C1 segment of cervical spinal cord (tissue), 14 donors: ENCODE results near the gene SFRP4.
A peak's percentile ranks its signal among the peaks of the same experiment; 100 is the strongest.
"Not testable (repeated sequence)": the region's sequence is repeated elsewhere in the genome, so short reads cannot be mapped to it uniquely, and the experiment has no call there.

Source experiments
- DNase-seq, 14 donors: peaks; one replicate each; lab custom pipeline; 2025; lab: John Stamatoyannopoulos, UW

Gene SFRP4

GRCh38 chr7:37916673-37917660 lies at the start of gene SFRP4:
Gene SFRP4 (minus strand): TSS chr7:37916817. CDS start chr7:37916537, 280 bp downstream.
- DNase-seq: peak in 11 of 14 donors; percentile 20 to 67 (median 55)

- no peak for DNase-seq
Measured at GRCh38 chr7:37964196-37964595, 47.6 kb upstream of the SFRP4 start.

- DNase-seq: no peak
Measured at GRCh38 chr7:37961251-37961650, 44.6 kb upstream of the SFRP4 start.

- DNase-seq: no peak
Measured at GRCh38 chr7:37960483-37960882, 43.9 kb upstream of the SFRP4 start.

- DNase-seq: no peak
Measured at GRCh38 chr7:37957221-37957970, 40.8 kb upstream of the SFRP4 start.

GRCh38 chr7:37956791-37957190 lies 40.2 kb upstream of the SFRP4 start:
- DNase-seq: no peak

GRCh38 chr7:37954217-37954616 lies 37.6 kb upstream of the SFRP4 start:
- not testable (repeated sequence) for DNase-seq

- no peak for DNase-seq
Measured at GRCh38 chr7:37952240-37952639, 35.6 kb upstream of the SFRP4 start.

GRCh38 chr7:37947941-37948210 lies 31.3 kb upstream of the SFRP4 start:
- no peak for DNase-seq

GRCh38 chr7:37947138-37947940 lies 30.7 kb upstream of the SFRP4 start:
- DNase-seq: no peak

- DNase-seq: no peak
Measured at GRCh38 chr7:37945336-37945735, 28.7 kb upstream of the SFRP4 start.

GRCh38 chr7:37944737-37945054 lies 28.1 kb upstream of the SFRP4 start:
- DNase-seq: no peak

GRCh38 chr7:37943905-37944736 lies 27.5 kb upstream of the SFRP4 start:
- DNase-seq: peak in 1 of 14 donors; percentile 17

GRCh38 chr7:37942934-37943610 lies 26.5 kb upstream of the SFRP4 start:
- DNase-seq: peak in 5 of 14 donors; percentile 22 to 58 (median 35)

GRCh38 chr7:37933018-37933566 lies 16.5 kb upstream of the SFRP4 start:
- no peak for DNase-seq

- no peak for DNase-seq
Measured at GRCh38 chr7:37932543-37932942, 15.9 kb upstream of the SFRP4 start.

GRCh38 chr7:37930226-37930948 lies 13.8 kb upstream of the SFRP4 start:
- peak in 1 of 14 donors; percentile 47 for DNase-seq

- DNase-seq: no peak
Measured at GRCh38 chr7:37928878-37929277, 12.3 kb upstream of the SFRP4 start.

- DNase-seq: no peak
Measured at GRCh38 chr7:37927773-37928444, 11.3 kb upstream of the SFRP4 start.
